ENCODE data around the gene SP8.

SP8 gene

DNA sequence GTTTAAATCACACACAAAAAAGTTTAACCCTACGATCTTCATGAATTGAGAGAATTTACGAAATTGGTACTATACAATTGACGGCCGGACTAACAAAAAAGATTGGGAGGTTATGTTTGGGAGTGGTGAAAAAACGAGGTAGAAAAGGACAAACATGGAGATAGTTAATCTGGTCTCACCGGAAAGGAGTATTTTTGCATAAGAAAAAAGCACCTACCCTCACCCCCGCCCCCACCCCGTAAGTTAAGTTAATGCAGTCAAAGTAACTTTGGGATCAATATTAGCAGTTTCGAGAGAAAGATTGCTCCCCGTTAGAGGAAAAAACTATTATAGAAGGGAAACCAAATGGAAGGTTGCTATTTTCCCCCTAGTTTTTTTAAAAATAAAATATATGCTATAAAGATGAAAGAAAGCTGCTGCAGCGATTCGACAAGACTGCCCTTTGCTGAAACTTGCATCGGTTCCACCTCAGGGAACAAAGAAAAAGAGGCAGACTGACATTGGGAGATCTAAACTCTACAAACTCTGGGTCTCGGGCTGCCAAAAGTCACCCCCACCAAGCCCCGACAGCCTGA, 3.5 kb downstream of the SP8 start:
- no peak for DNase-seq (ENCODE audit: low read depth)
- TF ChIP-seq, protein P1, sequence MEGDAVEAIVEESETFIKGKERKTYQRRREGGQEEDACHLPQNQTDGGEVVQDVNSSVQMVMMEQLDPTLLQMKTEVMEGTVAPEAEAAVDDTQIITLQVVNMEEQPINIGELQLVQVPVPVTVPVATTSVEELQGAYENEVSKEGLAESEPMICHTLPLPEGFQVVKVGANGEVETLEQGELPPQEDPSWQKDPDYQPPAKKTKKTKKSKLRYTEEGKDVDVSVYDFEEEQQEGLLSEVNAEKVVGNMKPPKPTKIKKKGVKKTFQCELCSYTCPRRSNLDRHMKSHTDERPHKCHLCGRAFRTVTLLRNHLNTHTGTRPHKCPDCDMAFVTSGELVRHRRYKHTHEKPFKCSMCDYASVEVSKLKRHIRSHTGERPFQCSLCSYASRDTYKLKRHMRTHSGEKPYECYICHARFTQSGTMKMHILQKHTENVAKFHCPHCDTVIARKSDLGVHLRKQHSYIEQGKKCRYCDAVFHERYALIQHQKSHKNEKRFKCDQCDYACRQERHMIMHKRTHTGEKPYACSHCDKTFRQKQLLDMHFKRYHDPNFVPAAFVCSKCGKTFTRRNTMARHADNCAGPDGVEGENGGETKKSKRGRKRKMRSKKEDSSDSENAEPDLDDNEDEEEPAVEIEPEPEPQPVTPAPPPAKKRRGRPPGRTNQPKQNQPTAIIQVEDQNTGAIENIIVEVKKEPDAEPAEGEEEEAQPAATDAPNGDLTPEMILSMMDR (IDR thresholded peaks at IDR 0.05; ENCODE audit: low read depth, low read length, missing control alignments): no peak
- H3K4me3 ChIP-seq (ENCODE audit: low read depth, low read length): no peak overlapping the region

DNA sequence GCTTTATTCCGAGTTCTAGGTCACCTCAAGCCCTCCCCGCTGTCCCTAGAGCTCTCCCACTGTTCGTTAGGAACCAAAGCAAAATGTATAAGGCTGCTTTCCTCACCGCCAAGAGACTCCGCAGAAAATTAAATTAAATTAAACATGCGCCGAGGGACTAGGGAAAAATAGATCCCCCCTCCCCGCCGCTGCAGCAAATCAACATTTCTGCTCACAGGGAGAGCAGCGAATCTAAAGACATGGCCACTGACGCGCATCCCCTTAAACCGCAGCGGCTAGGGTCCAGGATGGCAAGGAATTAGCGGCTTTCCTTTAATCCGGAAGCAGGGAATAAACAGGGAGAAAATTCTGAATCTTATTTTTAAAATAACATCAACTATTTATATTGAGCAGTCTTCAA, 7.6 kb downstream of the SP8 start:
- TF ChIP-seq, protein P1 (IDR thresholded peaks at IDR 0.05; ENCODE audit: low read depth, low read length, missing control alignments): no peak
- H3K4me3 ChIP-seq (ENCODE audit: low read depth, low read length): no peak overlapping the region
- no peak for DNase-seq (ENCODE audit: low read depth)

DNA sequence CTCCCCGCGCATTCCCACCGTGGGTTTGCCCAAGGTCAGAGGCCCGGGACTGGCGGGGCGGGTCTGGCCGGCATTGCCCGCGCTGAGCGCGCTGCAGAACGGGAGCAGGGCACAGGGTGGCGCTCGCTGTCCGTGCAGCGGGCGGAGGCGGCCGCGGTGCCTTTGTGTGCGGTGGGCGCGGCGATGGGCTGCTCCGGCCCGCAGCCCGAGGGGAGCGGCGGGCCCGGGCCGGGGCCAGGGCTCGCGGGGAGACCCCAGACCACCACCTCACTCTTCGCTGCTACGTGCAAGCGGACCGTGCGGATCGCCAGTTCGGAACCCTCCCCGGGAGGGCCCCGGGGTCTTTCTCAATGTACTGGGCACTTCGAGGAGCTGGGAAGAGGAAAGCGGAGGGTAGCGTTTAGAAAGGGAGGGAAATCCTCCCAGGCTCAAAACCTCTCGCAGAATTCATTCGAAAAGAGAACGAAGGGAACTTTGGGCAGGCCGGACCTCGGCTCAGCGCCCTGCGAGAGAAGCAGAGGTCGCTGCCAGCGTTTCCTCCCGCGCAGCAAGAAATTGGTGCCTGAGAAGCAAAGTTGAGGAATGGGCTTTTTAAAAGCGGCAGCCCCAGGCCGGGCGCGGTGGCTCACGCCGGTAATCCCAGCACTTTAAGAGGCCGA, 8.5 kb downstream of the SP8 start:
- TF ChIP-seq, protein P1 (IDR thresholded peaks at IDR 0.05; ENCODE audit: low read depth, low read length, missing control alignments): peak; percentile 27
- H3K4me3 ChIP-seq (ENCODE audit: low read depth, low read length): no peak overlapping the region
- no peak for DNase-seq (ENCODE audit: low read depth)

DNA sequence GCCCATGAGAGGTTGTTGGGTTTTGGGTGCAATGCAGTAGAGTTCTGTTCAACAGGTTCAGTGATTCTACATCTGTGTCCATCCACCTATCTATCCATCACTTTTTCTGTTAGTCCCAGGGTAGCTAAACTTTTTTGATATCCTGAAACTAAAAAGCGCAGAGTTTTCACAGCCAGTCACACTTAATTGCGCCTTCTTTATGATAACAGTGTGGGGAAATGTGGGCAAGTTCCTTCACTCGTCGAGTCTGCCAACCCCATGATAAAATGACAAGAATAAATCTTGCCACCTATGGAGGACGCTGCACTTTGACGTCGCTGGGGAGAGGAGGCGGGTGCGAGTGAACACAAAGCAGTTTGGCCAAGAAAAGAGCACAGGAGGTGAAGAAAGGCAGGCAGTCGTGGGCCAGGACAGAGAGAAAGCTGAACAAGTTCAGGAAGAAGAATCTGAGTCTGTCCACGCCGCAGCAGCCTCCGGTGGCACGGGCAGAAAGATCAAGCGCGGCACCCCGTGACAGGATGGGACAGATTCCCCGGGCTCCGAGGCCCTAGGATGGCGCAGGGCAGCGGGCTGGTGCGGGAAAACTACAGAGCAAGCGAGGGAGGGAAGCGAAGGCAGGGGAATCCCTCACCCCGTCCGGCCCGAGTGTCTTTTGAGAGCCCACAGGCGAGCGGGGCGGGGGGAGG, 9.2 kb downstream of the SP8 start:
- TF ChIP-seq, protein P1 (IDR thresholded peaks at IDR 0.05; ENCODE audit: low read depth, low read length, missing control alignments): no peak
- no peak for DNase-seq (ENCODE audit: low read depth)
- H3K4me3 ChIP-seq (ENCODE audit: low read depth, low read length): no peak overlapping the region

DNA sequence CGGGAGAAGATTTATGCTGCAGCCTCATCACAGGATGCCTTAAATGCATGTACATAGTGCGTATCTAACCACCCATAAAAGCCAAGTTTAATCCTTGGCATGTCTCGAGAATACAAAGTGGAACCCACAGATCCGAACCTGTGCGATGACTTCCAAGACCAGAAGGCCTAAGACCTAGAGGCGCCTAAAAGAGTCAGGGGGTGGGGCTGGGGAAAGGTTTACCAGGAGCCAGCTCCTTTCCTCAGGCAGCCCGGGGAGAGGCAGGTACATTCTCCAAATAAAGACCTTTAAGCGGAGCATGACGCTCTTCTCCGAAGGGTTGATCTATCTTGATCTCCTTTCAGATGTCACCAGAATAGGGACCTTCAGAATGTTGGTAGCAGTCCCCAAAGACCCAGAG, 9.7 kb downstream of the SP8 start:
- DNase-seq (ENCODE audit: low read depth): no peak
- TF ChIP-seq, protein P1 (IDR thresholded peaks at IDR 0.05; ENCODE audit: low read depth, low read length, missing control alignments): no peak
- no peak overlapping the region for H3K4me3 ChIP-seq (ENCODE audit: low read depth, low read length)

DNA sequence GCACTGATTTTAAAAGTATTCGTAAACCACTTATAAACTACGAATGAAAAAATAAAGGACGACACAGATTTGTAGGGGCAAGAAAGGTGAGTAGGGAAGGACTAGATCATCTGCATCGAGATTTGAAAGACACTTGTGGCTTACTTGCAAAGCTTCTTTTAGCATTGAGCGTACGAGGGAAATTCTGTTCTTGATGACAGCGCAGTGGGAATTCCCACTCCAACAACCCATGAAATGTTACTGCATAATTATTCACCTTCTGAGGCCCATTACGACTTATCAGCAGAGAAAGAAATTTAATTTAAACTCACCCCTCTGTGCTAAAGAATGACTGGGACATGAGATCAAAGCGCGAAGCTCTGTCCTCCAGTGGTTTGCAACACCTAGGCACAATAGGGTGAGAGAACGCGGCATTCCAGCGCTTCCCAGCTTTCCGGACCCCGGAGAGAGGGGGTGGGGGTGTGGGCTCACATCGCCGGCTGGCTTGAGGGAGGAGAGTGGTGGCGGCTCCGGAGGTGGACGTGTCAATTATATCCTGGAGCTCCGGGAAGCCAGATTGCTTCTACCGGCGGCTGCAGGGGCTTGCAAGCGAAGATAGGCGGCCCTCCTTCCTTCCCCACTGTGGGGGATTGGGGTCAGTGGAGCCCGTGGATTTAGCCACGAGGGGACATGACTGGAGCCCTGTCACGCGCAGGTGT, 10.3 kb downstream of the SP8 start:
- no peak for DNase-seq (ENCODE audit: low read depth)
- TF ChIP-seq, protein P1 (IDR thresholded peaks at IDR 0.05; ENCODE audit: low read depth, low read length, missing control alignments): no peak
- H3K4me3 ChIP-seq (ENCODE audit: low read depth, low read length): no peak overlapping the region
